DND-41 (cell line): ENCODE data around the gene SERGEF.

Experiments used
- EZH2 ChIP-seq: IDR thresholded peaks from 3 replicates; pipeline ENCODE4 v1.6.1; 2012; ENCODE audit warnings: borderline replicate concordance, low read depth, mild to moderate bottlenecking, moderate library complexity, low read length, inconsistent platforms; ENCODE audit not compliant: severe bottlenecking
- TF ChIP-seq, protein P1 (sequence below): IDR thresholded peaks from 2 replicates; pipeline ENCODE4 v1.5.1; 2012; ENCODE audit warnings: borderline replicate concordance, low read length, moderate library complexity, mild to moderate bottlenecking; ENCODE audit not compliant: poor library complexity, severe bottlenecking; ENCODE audit errors: extremely low read depth

DNA sequence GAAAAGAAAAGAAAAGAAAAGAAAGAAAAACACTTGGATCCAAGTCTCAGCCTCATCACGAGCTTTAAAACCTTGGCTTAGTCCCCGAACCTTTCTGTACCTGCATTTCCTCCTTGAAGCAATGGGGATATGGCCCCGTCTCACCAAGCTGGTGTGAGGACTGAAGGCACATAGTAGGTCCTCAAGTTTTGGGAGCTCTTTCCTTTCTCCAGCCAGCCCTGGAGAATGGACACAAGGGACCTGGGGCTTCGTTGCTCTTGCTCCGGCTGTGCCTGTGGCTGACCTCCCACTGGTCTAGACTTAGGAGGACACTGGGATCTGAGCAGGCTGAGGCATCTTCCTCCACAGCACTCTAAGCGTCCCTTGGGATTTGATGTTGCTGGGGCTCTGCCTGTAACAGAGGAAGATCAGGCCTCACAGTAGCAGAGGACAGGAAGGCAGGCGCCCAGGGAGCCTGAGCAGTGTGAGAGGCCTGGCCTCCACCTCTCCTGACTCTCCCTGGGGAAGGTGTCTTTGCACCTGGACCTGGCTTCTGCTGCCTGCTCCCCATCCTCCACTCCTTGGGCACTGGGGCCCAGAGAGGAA lies 245.5 kb downstream of the SERGEF start:
- TF ChIP-seq, protein P1, sequence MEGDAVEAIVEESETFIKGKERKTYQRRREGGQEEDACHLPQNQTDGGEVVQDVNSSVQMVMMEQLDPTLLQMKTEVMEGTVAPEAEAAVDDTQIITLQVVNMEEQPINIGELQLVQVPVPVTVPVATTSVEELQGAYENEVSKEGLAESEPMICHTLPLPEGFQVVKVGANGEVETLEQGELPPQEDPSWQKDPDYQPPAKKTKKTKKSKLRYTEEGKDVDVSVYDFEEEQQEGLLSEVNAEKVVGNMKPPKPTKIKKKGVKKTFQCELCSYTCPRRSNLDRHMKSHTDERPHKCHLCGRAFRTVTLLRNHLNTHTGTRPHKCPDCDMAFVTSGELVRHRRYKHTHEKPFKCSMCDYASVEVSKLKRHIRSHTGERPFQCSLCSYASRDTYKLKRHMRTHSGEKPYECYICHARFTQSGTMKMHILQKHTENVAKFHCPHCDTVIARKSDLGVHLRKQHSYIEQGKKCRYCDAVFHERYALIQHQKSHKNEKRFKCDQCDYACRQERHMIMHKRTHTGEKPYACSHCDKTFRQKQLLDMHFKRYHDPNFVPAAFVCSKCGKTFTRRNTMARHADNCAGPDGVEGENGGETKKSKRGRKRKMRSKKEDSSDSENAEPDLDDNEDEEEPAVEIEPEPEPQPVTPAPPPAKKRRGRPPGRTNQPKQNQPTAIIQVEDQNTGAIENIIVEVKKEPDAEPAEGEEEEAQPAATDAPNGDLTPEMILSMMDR: no peak
- TF ChIP-seq EZH2: no peak
